T47D (cell line): ENCODE measurements around the gene KDM7A.

Source experiments
- DNase-seq, 2 experiments: peaks; one replicate each; pipeline versions ENCODE4 v3.0.0 to v3.0.0-alpha.2; 2011 to 2012; ENCODE audit warnings: low read depth in 1 of 2, low spot score in 1 of 2
- JUND ChIP-seq: IDR thresholded peaks from 2 replicates; pipeline ENCODE4 v1.6.1; 2012; ENCODE audit warnings: low read depth
- in situ Hi-C: cut with HindIII; loops from 2 replicates; pipeline ENCODE4 v1.10.0; 2016; ENCODE audit warnings: low sequenced_read_pairs, low pct_unique_long_range_greater_than_20kb

The KDM7A gene

GRCh38 chr7:140060243-140060630, 116.5 kb downstream of the KDM7A start:
- no peak for DNase-seq
- TF ChIP-seq JUND = no peak
- in situ Hi-C loops = no loop called here

GRCh38 chr7:140059273-140060242, 117.2 kb downstream of the KDM7A start:
- in situ Hi-C loops = no loop called here
- TF ChIP-seq JUND = no peak
- no peak for DNase-seq

GRCh38 chr7:140058517-140058916, 118.3 kb downstream of the KDM7A start:
- DNase-seq = no peak
- no peak for TF ChIP-seq JUND
- in situ Hi-C loops = no loop called here

- TF ChIP-seq JUND = no peak
- in situ Hi-C loops = no loop called here
- DNase-seq = no peak
These were observed 119.6 kb downstream of the KDM7A start for GRCh38 chr7:140057143-140057535.

- DNase-seq = no peak
- in situ Hi-C loops = no loop called here
- TF ChIP-seq JUND = no peak
These were observed 120.2 kb downstream of the KDM7A start for GRCh38 chr7:140056431-140057142.

- in situ Hi-C loops = no loop called here
- no peak for TF ChIP-seq JUND
- no peak for DNase-seq
These were observed 121.0 kb downstream of the KDM7A start for GRCh38 chr7:140055833-140056232.

GRCh38 chr7:140054751-140055150, 122.0 kb downstream of the KDM7A start:
- TF ChIP-seq JUND = no peak
- in situ Hi-C loops = no loop called here
- no peak for DNase-seq

GRCh38 chr7:140053812-140054539, 122.8 kb downstream of the KDM7A start:
- no peak for DNase-seq
- in situ Hi-C loops = no loop called here
- no peak for TF ChIP-seq JUND

GRCh38 chr7:140051820-140052219, 125.0 kb downstream of the KDM7A start:
- in situ Hi-C loops = no loop called here
- DNase-seq = no peak
- TF ChIP-seq JUND = no peak

- DNase-seq = no peak
- in situ Hi-C loops = no loop called here
- no peak for TF ChIP-seq JUND
These were observed 126.7 kb downstream of the KDM7A start for GRCh38 chr7:140050100-140050499.

GRCh38 chr7:140049339-140050024, 127.3 kb downstream of the KDM7A start:
- in situ Hi-C loops = no loop called here
- peak in 1 of 2 experiments; percentile 56 for DNase-seq
- no peak for TF ChIP-seq JUND

- TF ChIP-seq JUND = no peak
- no peak for DNase-seq
- in situ Hi-C loops = no loop called here
These were observed 127.8 kb downstream of the KDM7A start for GRCh38 chr7:140048989-140049338.
